DMS153 treated with DMSO at 0.1 percent for 48 hours (cell line): Measurements from ENCODE around the gene WARS2.
"Not testable (repeated sequence)": the region's sequence is repeated elsewhere in the genome, so short reads cannot be mapped to it uniquely, and the experiment has no call there.

Experiments used
- DNase-seq: peaks from one replicate; lab custom pipeline; 2025; ENCODE audit not compliant: unreplicated experiment; lab: John Stamatoyannopoulos, UW

The WARS2 gene

GRCh38 chr1:119139857-119140176, 636 bp downstream of the WARS2 start:
- no peak for DNase-seq

GRCh38 chr1:119139403-119139802, 1.1 kb downstream of the WARS2 start:
- no peak for DNase-seq

- DNase-seq = no peak
Observed at GRCh38 chr1:119136401-119136800, 4.1 kb downstream of the WARS2 start.

GRCh38 chr1:119133987-119134386, 6.5 kb downstream of the WARS2 start:
- DNase-seq = no peak

- no peak for DNase-seq
Observed at GRCh38 chr1:119132179-119132578, 8.3 kb downstream of the WARS2 start.

DNA sequence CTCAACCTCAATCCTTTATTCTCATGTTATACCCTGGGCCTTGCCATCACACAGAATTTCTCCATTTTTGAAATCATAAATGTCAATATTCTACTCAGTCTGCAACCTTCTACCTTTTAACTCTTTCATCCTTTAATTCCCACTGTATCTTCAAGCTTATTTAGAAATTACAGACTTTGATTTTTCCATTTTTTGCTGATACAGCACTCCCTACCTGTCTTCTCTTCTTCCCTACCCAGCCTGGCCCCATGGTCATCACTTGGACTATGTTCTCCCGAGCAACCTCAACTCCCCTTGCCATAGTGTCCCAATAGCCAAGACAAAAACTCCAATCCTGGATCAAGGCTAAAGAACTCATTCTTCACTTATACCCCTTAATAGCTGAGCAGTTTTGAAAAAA, 14.6 kb downstream of the WARS2 start:
- DNase-seq = no peak

- no peak for DNase-seq
Observed at GRCh38 chr1:119124764-119125163, 15.7 kb downstream of the WARS2 start.

DNA sequence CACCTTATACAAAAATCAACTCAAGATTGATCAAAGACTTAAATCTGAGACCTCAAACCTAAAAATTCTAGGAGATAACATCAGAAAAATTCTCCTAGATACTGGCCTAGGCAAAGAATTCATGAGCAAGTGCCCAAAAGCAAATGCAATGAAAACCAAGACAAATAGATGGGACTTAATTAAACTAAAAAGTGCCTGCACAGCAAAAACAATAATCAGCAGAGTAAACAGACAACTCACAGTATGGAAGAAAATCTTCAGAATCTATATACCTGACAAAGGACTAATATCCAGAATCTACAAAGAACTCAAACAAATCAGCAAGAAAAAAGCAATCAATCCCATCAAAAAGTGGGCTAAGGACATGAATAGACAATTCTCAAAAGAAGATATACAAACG, 18.6 kb downstream of the WARS2 start:
- DNase-seq = not testable (repeated sequence)

DNA sequence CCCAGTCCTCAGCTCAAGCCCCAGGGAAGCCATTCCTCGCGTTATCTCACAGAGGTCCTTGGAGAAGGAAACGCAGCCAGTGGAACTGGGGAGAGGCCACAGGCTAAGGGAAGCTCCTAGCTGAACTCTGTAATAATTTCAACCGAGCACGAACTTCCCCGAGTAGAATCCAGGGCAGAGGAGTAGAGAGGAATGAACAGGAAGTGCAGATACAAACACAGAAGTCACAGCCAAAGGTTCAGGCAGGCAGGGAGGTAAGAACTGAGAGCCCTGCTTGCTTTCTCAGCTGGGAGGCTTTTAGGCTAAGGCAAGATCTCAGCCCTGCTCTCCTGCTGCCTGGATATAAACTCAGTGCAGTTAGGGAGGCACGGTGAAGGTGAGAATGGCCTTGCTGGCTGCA, 23.7 kb downstream of the WARS2 start:
- no peak for DNase-seq

GRCh38 chr1:119115736-119116135, 24.7 kb downstream of the WARS2 start:
- no peak for DNase-seq

- DNase-seq = no peak
Observed at GRCh38 chr1:119115311-119115710, 25.1 kb downstream of the WARS2 start.

- DNase-seq = no peak
Observed at GRCh38 chr1:119114786-119115185, 25.7 kb downstream of the WARS2 start.

DNA sequence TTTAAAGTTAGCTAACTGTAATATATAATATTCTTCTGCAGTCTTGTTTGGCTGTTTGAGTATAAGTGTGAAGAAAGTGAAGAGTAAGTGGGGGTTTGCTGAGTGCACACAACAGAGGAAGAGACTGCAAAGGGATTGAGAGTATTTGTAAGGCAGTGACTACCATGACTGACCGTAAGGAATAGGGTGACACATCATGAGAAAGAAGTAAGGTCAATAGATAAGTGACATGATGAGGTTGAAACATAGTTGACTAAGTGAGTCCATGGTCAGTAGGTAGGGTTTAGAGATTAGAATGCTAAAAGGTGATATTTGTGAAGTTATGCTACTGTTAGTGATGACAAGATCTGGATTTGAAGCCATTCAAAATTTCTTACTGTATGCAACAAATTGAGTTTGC, 27.7 kb downstream of the WARS2 start:
- DNase-seq = no peak

DNA sequence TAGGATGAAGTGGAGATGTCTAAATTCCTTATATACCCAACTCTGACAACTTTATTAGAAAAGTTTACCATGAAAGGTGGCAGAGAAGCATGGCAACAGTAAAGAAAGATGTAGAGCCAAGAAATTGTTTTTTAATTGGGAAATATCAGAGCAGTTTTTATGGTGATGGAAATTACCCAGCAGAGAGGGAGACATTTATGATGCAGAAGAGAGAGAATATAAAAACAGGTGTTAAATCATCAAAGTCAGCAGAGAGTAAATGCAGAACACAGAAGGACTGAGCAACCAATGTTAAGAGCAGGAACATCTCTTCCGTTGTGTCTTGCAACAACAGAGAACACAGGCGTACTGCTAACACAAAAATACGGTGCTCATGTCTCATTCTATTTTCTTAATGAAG, 28.2 kb downstream of the WARS2 start:
- no peak for DNase-seq

DNA sequence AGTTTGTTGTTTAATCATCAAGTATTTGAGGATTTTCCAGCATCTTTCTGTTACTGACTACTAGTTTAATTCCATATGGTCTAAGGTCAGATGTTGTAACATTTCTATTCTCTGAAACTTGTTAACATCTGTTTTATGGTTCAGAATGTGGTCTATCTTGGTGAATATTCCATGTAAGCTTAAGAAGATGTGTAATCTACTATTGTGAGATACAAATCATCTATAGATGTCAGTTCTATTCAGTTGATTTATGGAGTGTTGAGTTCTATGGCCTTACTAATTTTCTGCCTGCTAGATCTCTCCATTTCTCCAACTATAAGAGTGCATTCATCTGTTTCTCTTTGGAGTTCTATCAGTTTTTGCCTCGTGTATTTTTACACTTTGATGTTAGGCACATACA, 31.5 kb downstream of the WARS2 start:
- no peak for DNase-seq

GRCh38 chr1:119103764-119104163, 36.7 kb downstream of the WARS2 start:
- no peak for DNase-seq

DNA sequence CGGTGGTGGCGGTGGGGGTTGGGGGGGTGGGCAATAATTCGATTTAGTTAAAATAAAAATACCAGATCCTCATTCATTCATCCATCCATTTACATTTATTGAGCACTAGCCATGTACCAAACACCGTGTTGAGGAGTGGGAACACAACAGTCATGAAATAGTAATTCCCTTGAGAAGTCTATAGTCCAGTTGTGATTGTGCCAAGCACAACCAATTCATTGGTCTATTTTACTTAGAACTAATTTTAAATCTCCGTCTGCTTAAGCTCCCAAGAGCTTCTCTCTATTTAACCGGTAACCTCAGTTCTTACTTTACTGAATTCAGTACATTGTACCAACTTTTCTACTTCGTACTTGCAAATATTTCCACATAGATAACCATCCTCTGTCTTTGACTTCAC, 38.4 kb downstream of the WARS2 start:
- DNase-seq = no peak

DNA sequence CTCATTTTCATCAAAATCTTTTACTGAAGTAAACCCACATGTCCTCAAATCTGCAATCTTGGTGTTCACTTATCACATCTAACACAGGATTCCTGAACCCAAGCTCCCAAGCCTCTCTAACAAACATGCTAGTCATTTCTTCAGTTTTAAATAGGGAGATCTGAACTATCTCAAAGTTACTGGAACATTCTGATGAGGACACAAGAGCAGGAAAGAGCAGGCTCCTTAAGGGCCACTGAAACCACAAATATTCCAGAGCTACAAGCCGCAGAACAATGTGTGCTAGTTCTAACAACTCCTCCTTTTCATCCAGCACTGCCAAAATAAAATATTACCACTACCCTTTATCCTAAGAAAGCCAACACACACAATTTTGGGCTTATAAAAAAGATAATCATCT, 38.9 kb downstream of the WARS2 start:
- no peak for DNase-seq

- DNase-seq = no peak
Observed at GRCh38 chr1:119099775-119100174, 40.7 kb downstream of the WARS2 start.

DNA sequence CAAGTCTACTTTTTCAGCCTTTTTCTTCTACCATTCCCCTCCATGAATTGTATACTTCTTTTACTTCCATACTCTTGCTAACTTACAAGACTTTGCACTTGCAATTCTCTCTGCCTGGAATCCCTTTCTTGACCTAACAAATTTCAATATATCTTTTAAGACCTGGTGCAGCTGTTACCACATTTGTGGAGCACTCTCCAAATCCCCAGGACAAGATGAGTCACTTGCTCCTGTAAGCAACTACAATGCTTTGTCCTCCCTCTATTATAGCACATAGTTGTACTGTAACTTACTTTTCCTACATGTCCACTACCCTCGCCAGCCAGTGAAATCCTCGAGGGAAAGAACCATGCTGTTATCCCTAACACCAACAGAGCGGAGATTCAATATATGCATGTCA, 43.1 kb downstream of the WARS2 start:
- DNase-seq = no peak

GRCh38 chr1:119093721-119094120, 46.7 kb downstream of the WARS2 start:
- no peak for DNase-seq

- no peak for DNase-seq
Observed at GRCh38 chr1:119091618-119092017, 48.8 kb downstream of the WARS2 start.

DNA sequence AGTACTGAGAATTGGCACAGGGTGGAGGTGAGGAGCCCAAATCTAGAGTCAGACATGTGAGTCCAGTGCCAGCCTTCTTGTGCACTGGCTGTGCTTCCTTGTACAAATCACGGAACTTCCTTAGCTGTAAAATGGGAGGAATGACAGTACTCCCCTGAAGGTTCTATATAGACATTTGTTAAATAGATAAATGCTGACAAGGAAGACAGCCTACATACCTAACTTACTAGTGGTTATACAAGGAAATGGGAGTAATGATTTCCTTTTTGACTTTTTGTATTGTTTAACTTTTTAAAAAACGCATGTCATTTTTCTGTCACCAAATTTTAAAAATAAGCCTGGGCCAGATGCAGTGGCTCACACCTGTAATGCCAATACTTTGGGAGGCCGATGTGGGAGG, 50.2 kb downstream of the WARS2 start:
- no peak for DNase-seq

DNA sequence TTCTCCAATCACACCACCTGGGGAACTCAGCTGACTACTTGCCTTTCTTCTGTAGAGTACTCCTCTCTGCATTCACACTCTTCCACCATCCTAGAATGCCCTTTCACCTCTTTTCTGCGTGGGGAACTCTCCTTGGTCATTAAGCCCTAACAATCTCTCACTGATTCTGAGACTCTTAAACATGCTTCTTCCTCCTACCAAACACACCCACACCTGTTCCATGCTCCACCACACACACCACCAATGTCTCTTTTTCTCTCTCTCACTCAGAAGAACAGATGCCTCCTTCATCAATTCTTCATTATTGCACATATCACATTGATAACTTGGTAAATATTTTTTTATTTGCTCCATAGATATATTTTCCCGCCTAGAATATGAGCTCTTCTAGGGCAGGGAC, 53.6 kb downstream of the WARS2 start:
- no peak for DNase-seq
